Lung (tissue), 12 donors: ENCODE results near the gene OSBPL6. TPM values are rescaled to one million over a fixed set of nuclear protein-coding genes. Genes with fewer than 3 reads are reported as not detected.

Experiments used
- ATAC-seq: fragments of 200-7000 bp; cut with Tn5 transposase; one replicate; pipeline ENCODE4 v1.9.1; 2020; ENCODE audit warnings: moderate number of reproducible peaks; ENCODE audit not compliant: insufficient read depth, low FRiP score
- DNase-seq, 3 donors: peaks; one replicate each; pipeline ENCODE4 v3.0.0-alpha.2; 2013 to 2017
- H3K27ac ChIP-seq, 2 donors: one replicate each; pipeline ENCODE4 v1.5.1; 2013; ENCODE audit warnings: mild to moderate bottlenecking in 2 of 2, moderate library complexity in 2 of 2, control low read depth in 1 of 2, inconsistent platforms in 1 of 2, low read depth in 1 of 2, low read length in 1 of 2
- H3K27me3 ChIP-seq, 3 donors: one replicate each; pipeline ENCODE4 v1.5.1; 2013; ENCODE audit warnings: low read length in 2 of 3; ENCODE audit not compliant: control insufficient read depth in 3 of 3, insufficient read depth in 3 of 3
- H3K36me3 ChIP-seq, 4 donors: one replicate each; pipeline ENCODE4 v1.5.1; 2013; ENCODE audit warnings: low read length in 4 of 4, mild to moderate bottlenecking in 1 of 4, moderate library complexity in 1 of 4; ENCODE audit not compliant: control insufficient read depth in 4 of 4, insufficient read depth in 4 of 4
- H3K4me1 ChIP-seq, 5 donors: one replicate each; pipeline ENCODE4 v1.5.1; 2013; ENCODE audit warnings: low read length in 5 of 5, mild to moderate bottlenecking in 2 of 5, moderate library complexity in 1 of 5; ENCODE audit not compliant: control insufficient read depth in 5 of 5, insufficient read depth in 5 of 5
- H3K4me3 ChIP-seq: one replicate; pipeline ENCODE4 v1.5.1; 2013; ENCODE audit warnings: mild to moderate bottlenecking, control low read depth, moderate library complexity
- H3K9ac ChIP-seq, 2 donors: one replicate each; pipeline ENCODE4 v1.5.1; 2013; ENCODE audit warnings: low read length in 2 of 2, control low read depth in 1 of 2; ENCODE audit not compliant: insufficient read depth in 1 of 2
- H3K9me3 ChIP-seq, 4 donors: one replicate each; pipeline ENCODE4 v1.5.1; 2013; ENCODE audit warnings: low read length in 3 of 4, mild to moderate bottlenecking in 1 of 4, moderate library complexity in 1 of 4; ENCODE audit not compliant: control insufficient read depth in 4 of 4, insufficient read depth in 3 of 4
- WGBS, 2 donors: extraction: QIAGEN DNeasy Blood & Tissue Kit; methylation state at CpG; one replicate each; pipeline ENCODE4 v1.1.7; 2013; 5-methylcytosine and 5-hydroxymethylcytosine counted together
- polyA plus RNA-seq, 2 donors: library from polyadenylated mRNA; stranded (reverse); fragments of 200-250 nt; gene quantifications; one replicate each; pipeline ENCODE4 v1.2.1, GENCODE V29; 2013
- total RNA-seq, 2 donors: library from RNA; depleted of rRNA in 1 of 2; stranded (reverse); fragments of >200 nt in 1 of 2; gene quantifications; one replicate each; pipeline ENCODE4 v1.2.1, GENCODE V29; 2014 to 2021
- TF ChIP-seq, protein P1 (sequence below): IDR thresholded peaks from 2 replicates; pipeline ENCODE4 v1.5.1; 2012; ENCODE audit warnings: mild to moderate bottlenecking; ENCODE audit errors: control extremely low read depth, extremely low read depth
- donor health status: control.
- donor health status: control.
- donor health status: Bipolar disorder and iron deficiency.
- donor health status: healthy.
- donor health status: DM: yes; HTN: yes; CAD: no.

Gene OSBPL6
- total and polyA plus RNA-seq, 4 donors, result 1.9 to 23.5 (median 7.8) TPM

DNA sequence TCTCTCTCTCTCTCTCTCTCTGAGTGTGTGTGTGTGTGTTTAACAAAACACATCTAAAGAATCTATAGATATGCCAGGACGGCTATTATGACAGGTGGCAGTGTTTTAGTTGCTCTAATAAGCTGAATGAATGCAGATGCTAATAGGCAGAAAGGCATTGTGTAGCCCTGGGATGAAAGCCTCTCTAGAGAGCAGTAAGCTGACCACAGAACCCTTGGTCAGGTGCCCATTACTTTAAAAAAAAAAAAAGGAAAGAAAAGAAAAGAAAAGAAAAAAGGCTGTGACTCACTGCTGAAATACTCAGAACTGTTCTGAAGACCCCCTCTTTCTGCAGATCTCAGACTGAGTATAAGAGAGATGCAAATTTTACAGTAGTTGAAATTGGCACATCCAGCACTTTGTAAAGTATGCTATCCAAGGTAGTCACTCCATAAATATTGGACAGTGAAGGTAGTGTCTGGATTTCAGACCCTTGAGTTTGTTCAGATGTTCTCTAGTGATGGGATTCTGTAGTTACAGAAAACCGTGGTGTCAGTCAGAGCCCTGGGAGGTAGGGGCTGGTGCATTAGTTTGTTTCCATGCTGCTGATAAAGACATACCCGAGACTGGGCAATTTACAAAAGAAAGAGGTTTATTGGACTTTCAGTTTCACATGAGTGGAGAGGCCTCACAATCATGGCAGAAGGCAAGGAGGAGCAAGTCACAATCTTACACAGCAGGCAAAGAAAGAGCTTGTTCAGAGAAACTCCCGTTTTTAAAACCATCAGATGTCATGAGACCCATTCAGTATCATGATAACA is 30.9 kb downstream of the OSBPL6 start:
- Histone ChIP-seq H3K9me3 (no peaks in the 10 kb centered on the region), H3K9ac (no peak overlapping the region), H3K36me3 (no peaks in the 10 kb centered on the region), H3K4me1 (peaks cover 0 to 3% (median 0%) of the 10 kb centered on the region in 5 donors), H3K27me3 (no peaks in the 10 kb centered on the region), H3K27ac (no peak overlapping the region), H3K4me3 (no peak overlapping the region)
- DNase-seq (no peak), ATAC-seq (no peak)
- 77 to 82% methylated on average over 4 of the region's 4 CpGs for WGBS, 2 donors
- TF ChIP-seq, protein P1, sequence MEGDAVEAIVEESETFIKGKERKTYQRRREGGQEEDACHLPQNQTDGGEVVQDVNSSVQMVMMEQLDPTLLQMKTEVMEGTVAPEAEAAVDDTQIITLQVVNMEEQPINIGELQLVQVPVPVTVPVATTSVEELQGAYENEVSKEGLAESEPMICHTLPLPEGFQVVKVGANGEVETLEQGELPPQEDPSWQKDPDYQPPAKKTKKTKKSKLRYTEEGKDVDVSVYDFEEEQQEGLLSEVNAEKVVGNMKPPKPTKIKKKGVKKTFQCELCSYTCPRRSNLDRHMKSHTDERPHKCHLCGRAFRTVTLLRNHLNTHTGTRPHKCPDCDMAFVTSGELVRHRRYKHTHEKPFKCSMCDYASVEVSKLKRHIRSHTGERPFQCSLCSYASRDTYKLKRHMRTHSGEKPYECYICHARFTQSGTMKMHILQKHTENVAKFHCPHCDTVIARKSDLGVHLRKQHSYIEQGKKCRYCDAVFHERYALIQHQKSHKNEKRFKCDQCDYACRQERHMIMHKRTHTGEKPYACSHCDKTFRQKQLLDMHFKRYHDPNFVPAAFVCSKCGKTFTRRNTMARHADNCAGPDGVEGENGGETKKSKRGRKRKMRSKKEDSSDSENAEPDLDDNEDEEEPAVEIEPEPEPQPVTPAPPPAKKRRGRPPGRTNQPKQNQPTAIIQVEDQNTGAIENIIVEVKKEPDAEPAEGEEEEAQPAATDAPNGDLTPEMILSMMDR, result no peak

DNA sequence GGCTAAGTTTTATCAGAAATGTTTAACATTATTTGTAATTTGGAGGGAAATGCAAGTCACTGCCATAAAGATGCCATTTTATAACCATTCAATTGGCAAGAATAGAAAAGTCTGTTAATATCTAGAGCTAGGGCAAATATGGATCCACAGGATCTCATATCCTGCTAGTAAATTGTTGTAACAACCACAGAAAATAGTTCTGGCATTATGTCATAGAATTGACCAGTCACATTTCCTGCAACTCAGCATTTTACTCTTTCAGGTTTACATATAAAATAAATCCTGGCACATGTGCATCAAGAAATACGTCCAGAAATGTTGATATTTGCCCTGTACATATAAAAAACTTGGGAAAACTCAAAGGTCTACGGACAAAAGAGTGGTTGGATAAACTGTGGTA is 32.9 kb downstream of the OSBPL6 start:
- no peak for DNase-seq
- TF ChIP-seq, protein P1, result no peak
- no peak overlapping the region for H3K9ac ChIP-seq
- no peaks in the 10 kb centered on the region for H3K36me3 ChIP-seq
- H3K27ac ChIP-seq, result no peak overlapping the region
- no peak overlapping the region for H3K4me3 ChIP-seq
- H3K9me3 ChIP-seq, result no peaks in the 10 kb centered on the region
- no peaks in the 10 kb centered on the region for H3K27me3 ChIP-seq
- no peak for ATAC-seq
- 72 to 89% methylated on average over 2 of the region's 2 CpGs for whole genome bisulfite sequencing, 2 donors
- H3K4me1 ChIP-seq, result peaks cover 0 to 3% (median 0%) of the 10 kb centered on the region in 5 donors

DNA sequence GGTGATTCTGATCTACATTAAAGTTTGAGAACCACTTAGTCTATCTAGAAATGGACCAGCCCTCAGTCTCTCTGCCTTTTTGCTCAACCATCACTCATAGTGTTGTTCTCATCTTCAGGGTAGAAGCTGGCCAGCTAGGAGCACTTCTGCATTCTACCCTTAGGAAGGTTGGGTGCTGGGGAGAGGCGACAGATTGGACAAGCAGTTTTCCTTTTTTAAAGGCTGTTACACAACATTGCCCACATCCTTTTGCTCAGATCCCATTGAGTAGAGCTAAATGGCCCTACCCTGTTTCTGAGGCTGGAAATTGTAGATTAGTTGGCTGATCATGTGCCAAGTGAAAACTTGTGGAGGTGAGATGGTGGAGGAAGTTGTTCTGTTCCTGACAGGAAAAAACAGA is 35.6 kb downstream of the OSBPL6 start:
- H3K4me1 ChIP-seq, result peaks cover 0 to 3% (median 0%) of the 10 kb centered on the region in 5 donors
- no peaks in the 10 kb centered on the region for H3K27me3 ChIP-seq
- 25 to 65% methylated on average over 1 of the region's 1 CpG for WGBS, 2 donors
- no peak overlapping the region for H3K9ac ChIP-seq
- no peak overlapping the region for H3K4me3 ChIP-seq
- no peak for ATAC-seq
- no peaks in the 10 kb centered on the region for H3K9me3 ChIP-seq
- TF ChIP-seq, protein P1, result no peak
- H3K27ac ChIP-seq, result no peak overlapping the region
- no peaks in the 10 kb centered on the region for H3K36me3 ChIP-seq
- no peak for DNase-seq
